ENCODE results near the gene SETD3.

Gene SETD3

GRCh38 chr14:99387880-99388279, 92.8 kb downstream of the SETD3 start:
- TF ChIP-seq ZFX (IDR thresholded peaks at IDR 0.05): no peak
- TF ChIP-seq CTCF (conservative IDR thresholded peaks at IDR 0.05): no peak

GRCh38 chr14:99384450-99385417, 95.9 kb downstream of the SETD3 start:
- no peak overlapping the region for H3K27ac ChIP-seq
- TF ChIP-seq ZFX (IDR thresholded peaks at IDR 0.05) (no peak), CTCF (conservative IDR thresholded peaks at IDR 0.05) (no peak)

More at GRCh38 chr14:99387880-99388279, 92.8 kb downstream of the SETD3 start:
- H3K27ac ChIP-seq: no peak overlapping the region

- TF ChIP-seq CTCF (conservative IDR thresholded peaks at IDR 0.05) (no peak), ZFX (IDR thresholded peaks at IDR 0.05) (no peak)
- H3K27ac ChIP-seq: no peak overlapping the region
Measured at GRCh38 chr14:99383472-99384449, 96.9 kb downstream of the SETD3 start.

GRCh38 chr14:99382781-99383471, 97.7 kb downstream of the SETD3 start:
- TF ChIP-seq CTCF (conservative IDR thresholded peaks at IDR 0.05): no peak
- no peak overlapping the region for H3K27ac ChIP-seq

- no peak overlapping the region for H3K27ac ChIP-seq
- TF ChIP-seq ZFX (IDR thresholded peaks at IDR 0.05): no peak
- TF ChIP-seq CTCF (conservative IDR thresholded peaks at IDR 0.05): no peak
Measured at GRCh38 chr14:99382071-99382470, 98.6 kb downstream of the SETD3 start.

GRCh38 chr14:99381688-99382060, 99.0 kb downstream of the SETD3 start:
- no peak overlapping the region for H3K27ac ChIP-seq
- TF ChIP-seq CTCF (conservative IDR thresholded peaks at IDR 0.05) (no peak), ZFX (IDR thresholded peaks at IDR 0.05) (no peak)
